Osteoblast (primary cell): Measurements from ENCODE around the gene CSMD2. TPM values are rescaled to one million over a fixed set of nuclear protein-coding genes. Genes with fewer than 3 reads are reported as not detected.

Experiments
- DNase-seq: peaks from one replicate; pipeline ENCODE4 v3.0.0; 2011; ENCODE audit warnings: low spot score, mixed read lengths; ENCODE audit not compliant: insufficient read length; ENCODE audit errors: missing footprints
- H2AFZ ChIP-seq: 2 replicates; pipeline ENCODE4 v1.6.0; 2011; ENCODE audit warnings: mild to moderate bottlenecking, low read length
- H3K27ac ChIP-seq: 2 replicates; pipeline ENCODE4 v1.5.1; 2011; ENCODE audit warnings: mild to moderate bottlenecking, low read depth, low read length, moderate library complexity
- H3K27me3 ChIP-seq: 2 replicates; pipeline ENCODE4 v1.6.0; 2012; ENCODE audit warnings: mild to moderate bottlenecking, control low read depth, inconsistent platforms, low read length, moderate library complexity; ENCODE audit not compliant: insufficient read depth
- H3K36me3 ChIP-seq: 2 replicates; pipeline ENCODE4 v1.5.1; 2011; ENCODE audit warnings: mild to moderate bottlenecking, low read length, control low read depth, moderate library complexity; ENCODE audit not compliant: insufficient read depth
- H3K4me1 ChIP-seq: 2 replicates; pipeline ENCODE4 v1.5.1; 2011; ENCODE audit warnings: mild to moderate bottlenecking, low read length, control low read depth, moderate library complexity; ENCODE audit not compliant: insufficient read depth
- H3K4me2 ChIP-seq: 2 replicates; pipeline ENCODE4 v1.6.0; 2011; ENCODE audit warnings: mild to moderate bottlenecking, low read length; ENCODE audit not compliant: insufficient read depth
- H3K4me3 ChIP-seq: fragments of 200-600 bp; sonication (generic); 3 replicates; pipeline ENCODE4 v1.5.1; 2012; ENCODE audit warnings: mild to moderate bottlenecking, low read length, inconsistent platforms; ENCODE audit not compliant: insufficient read depth
- H3K79me2 ChIP-seq: 2 replicates; pipeline ENCODE4 v1.6.0; 2012; ENCODE audit warnings: mild to moderate bottlenecking, low read length, control low read depth, inconsistent platforms; ENCODE audit not compliant: insufficient read depth
- H3K9me3 ChIP-seq: 2 replicates; pipeline ENCODE4 v1.5.1; 2011; ENCODE audit warnings: low read depth, low read length, control low read depth
- H4K20me1 ChIP-seq: 2 replicates; pipeline ENCODE4 v1.6.0; 2012; ENCODE audit warnings: mild to moderate bottlenecking, low read length, control low read depth; ENCODE audit not compliant: insufficient read depth
- CTCF ChIP-seq: IDR thresholded peaks from 2 replicates; pipeline ENCODE4 v1.5.1; 2011; ENCODE audit warnings: mild to moderate bottlenecking, low read depth, low read length, moderate library complexity; ENCODE audit errors: extremely low read depth
- total RNA-seq: library from RNA; depleted of rRNA; stranded (reverse); fragments of >200 nt; gene quantifications from 2 replicates; pipeline ENCODE4 v1.2.3, GENCODE V29; 2012

The CSMD2 gene
- total RNA-seq, 1 donor = 0.36 TPM

DNA sequence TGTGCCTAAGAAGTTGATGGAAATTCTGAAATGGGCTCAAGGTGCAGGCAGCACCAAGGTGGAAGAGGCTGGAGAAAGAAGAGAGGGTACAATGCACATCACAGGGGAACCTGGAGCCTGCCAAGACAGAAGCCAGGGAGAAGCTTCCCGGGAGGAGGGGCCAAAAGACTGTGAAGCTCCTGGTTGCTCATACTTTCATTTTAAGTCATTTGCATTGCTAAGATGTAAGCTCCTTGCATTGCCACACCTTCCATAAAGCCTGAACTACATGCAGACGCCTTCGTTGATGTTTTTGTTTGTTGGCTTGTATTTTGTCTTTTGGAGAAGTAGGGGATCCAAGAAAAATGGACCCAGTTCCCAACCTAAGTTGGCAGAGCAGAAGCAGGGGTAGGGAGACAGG lies 232.2 kb downstream of the CSMD2 start:
- Histone ChIP-seq H3K36me3 (no peaks in the 10 kb centered on the region), H3K4me1 (no peaks in the 10 kb centered on the region), H3K27ac (no peak overlapping the region), H3K4me2 (no peak overlapping the region), H3K79me2 (no peaks in the 10 kb centered on the region), H2AFZ (no peak overlapping the region), H3K9me3 (no peaks in the 10 kb centered on the region), H3K27me3 (no peaks in the 10 kb centered on the region), H4K20me1 (no peaks in the 10 kb centered on the region), H3K4me3 (no peak overlapping the region)
- TF ChIP-seq CTCF = no peak
- no peak for DNase-seq

GRCh38 chr1:33931111-33931475 lies 233.9 kb downstream of the CSMD2 start:
- no peak for TF ChIP-seq CTCF
- no peak overlapping the region for H3K4me2 ChIP-seq

GRCh38 chr1:33930346-33931110 lies 234.5 kb downstream of the CSMD2 start:
- H3K4me1 ChIP-seq = no peaks in the 10 kb centered on the region
- no peaks in the 10 kb centered on the region for H3K36me3 ChIP-seq
- H4K20me1 ChIP-seq = no peaks in the 10 kb centered on the region
- no peak overlapping the region for H3K4me2 ChIP-seq
- no peak overlapping the region for H3K4me3 ChIP-seq
- H3K27ac ChIP-seq = no peak overlapping the region
- DNase-seq = peak; percentile 74
- H2AFZ ChIP-seq = no peak overlapping the region
- H3K27me3 ChIP-seq = no peaks in the 10 kb centered on the region
- no peaks in the 10 kb centered on the region for H3K79me2 ChIP-seq
- H3K9me3 ChIP-seq = no peaks in the 10 kb centered on the region
- no peak for TF ChIP-seq CTCF

More at GRCh38 chr1:33931111-33931475, 233.9 kb downstream of the CSMD2 start:
- H3K79me2 ChIP-seq = no peaks in the 10 kb centered on the region
- H3K27ac ChIP-seq = no peak overlapping the region
- no peak for DNase-seq
- no peaks in the 10 kb centered on the region for H3K27me3 ChIP-seq
- H2AFZ ChIP-seq = no peak overlapping the region
- no peaks in the 10 kb centered on the region for H3K4me1 ChIP-seq
- H4K20me1 ChIP-seq = no peaks in the 10 kb centered on the region
- H3K9me3 ChIP-seq = no peaks in the 10 kb centered on the region
- H3K4me3 ChIP-seq = no peak overlapping the region
- H3K36me3 ChIP-seq = no peaks in the 10 kb centered on the region

- no peak overlapping the region for H2AFZ ChIP-seq
- no peak overlapping the region for H3K4me3 ChIP-seq
- H3K4me1 ChIP-seq = no peaks in the 10 kb centered on the region
- H3K27me3 ChIP-seq = no peaks in the 10 kb centered on the region
- peaks cover 1% of the 10 kb centered on the region for H3K9me3 ChIP-seq
- no peaks in the 10 kb centered on the region for H3K79me2 ChIP-seq
- no peak overlapping the region for H3K27ac ChIP-seq
- DNase-seq = no peak
- no peak for TF ChIP-seq CTCF
- no peaks in the 10 kb centered on the region for H4K20me1 ChIP-seq
- H3K4me2 ChIP-seq = no peak overlapping the region
- H3K36me3 ChIP-seq = no peaks in the 10 kb centered on the region
These were observed 236.8 kb downstream of the CSMD2 start for GRCh38 chr1:33928251-33928650.
